Activated CD4-positive, alpha-beta memory T cell treated with anti-CD3 and anti-CD28 coated beads for 36 hours (primary cell): ENCODE data around the gene TOLLIP. TPM values are rescaled to one million over a fixed set of nuclear protein-coding genes. Genes with fewer than 3 reads are reported as not detected.

Experiments used
- CTCF ChIA-PET: fragments of 350-600 bp; sonication (Branson Sonifier 250); formaldehyde crosslinking; loops from one replicate; lab custom pipeline; 2021; ENCODE audit warnings: antibody characterized with exemption, inconsistent platforms; lab: Charles Lee
- POLR2A ChIA-PET: fragments of 350-600 bp; sonication (Branson Sonifier 250); formaldehyde crosslinking; loops from one replicate; lab custom pipeline; 2021; ENCODE audit warnings: antibody characterized with exemption; lab: Charles Lee
- DNase-seq: peaks from one replicate; pipeline ENCODE4 v3.0.0-alpha.2; 2020
- H3K27ac Mint-ChIP-seq: one replicate; pipeline ENCODE4 v1.8.0; 2021; ENCODE audit warnings: mixed read lengths
- H3K27me3 Mint-ChIP-seq: one replicate; pipeline ENCODE4 v1.8.0; 2021; ENCODE audit warnings: mixed read lengths
- H3K36me3 Mint-ChIP-seq: one replicate; pipeline ENCODE4 v1.8.0; 2021; ENCODE audit warnings: mixed read lengths
- H3K4me1 Mint-ChIP-seq: one replicate; pipeline ENCODE4 v1.8.0; 2021; ENCODE audit warnings: low read depth, mixed read lengths
- H3K4me3 Mint-ChIP-seq: one replicate; pipeline ENCODE4 v1.8.0; 2021; ENCODE audit warnings: mild to moderate bottlenecking, mixed read lengths
- H3K9me3 Mint-ChIP-seq: one replicate; pipeline ENCODE4 v1.8.0; 2021; ENCODE audit warnings: mixed read lengths
- intact Hi-C: fragments of 100-400 bp; cut with micrococcal nuclease; formaldehyde crosslinking; loops from one replicate; pipeline ENCODE4 v1.15.1; 2023
- total RNA-seq, 2 experiments: library from RNA; stranded (reverse); gene quantifications; one replicate each; pipeline ENCODE4 v1.2.3, GENCODE V29; 2021

Gene TOLLIP
- total RNA-seq, 2 experiments from 2014 or later = 30.0 to 32.1 TPM

- H3K9me3 Mint-ChIP-seq = peaks cover 8% of the 10 kb centered on the region
- peak; percentile 6 for DNase-seq
- POLR2A ChIA-PET = no interaction called here
- no peak overlapping the region for H3K27ac Mint-ChIP-seq
- CTCF ChIA-PET = no interaction called here
- H3K4me3 Mint-ChIP-seq = no peak overlapping the region
- peaks cover 8% of the 10 kb centered on the region for H3K4me1 Mint-ChIP-seq
- peaks cover 2% of the 10 kb centered on the region for H3K27me3 Mint-ChIP-seq
- no peaks in the 10 kb centered on the region for H3K36me3 Mint-ChIP-seq
- intact Hi-C loops = no loop called here
Observed at GRCh38 chr11:1340111-1340510, 30.7 kb upstream of the TOLLIP start.

GRCh38 chr11:1339066-1339675 is 29.7 kb upstream of the TOLLIP start:
- H3K36me3 Mint-ChIP-seq = no peaks in the 10 kb centered on the region
- H3K27me3 Mint-ChIP-seq = peaks cover 2% of the 10 kb centered on the region
- peaks cover 9% of the 10 kb centered on the region for H3K4me1 Mint-ChIP-seq
- DNase-seq = peak; percentile 8
- ChIA-PET POLR2A (no interaction called here), CTCF (no interaction called here)
- H3K9me3 Mint-ChIP-seq = peaks cover 8% of the 10 kb centered on the region
- intact Hi-C loops = no loop called here
- no peak overlapping the region for H3K27ac Mint-ChIP-seq
- H3K4me3 Mint-ChIP-seq = no peak overlapping the region

- CTCF ChIA-PET = no interaction called here
- Mint-ChIP-seq H3K4me1 (peaks cover 9% of the 10 kb centered on the region), H3K36me3 (no peaks in the 10 kb centered on the region), H3K4me3 (no peak overlapping the region), H3K27ac (no peak overlapping the region), H3K27me3 (peaks cover 2% of the 10 kb centered on the region), H3K9me3 (peaks cover 8% of the 10 kb centered on the region)
- POLR2A ChIA-PET = no interaction called here
- DNase-seq = peak; percentile 9
- intact Hi-C loops = no loop called here
Observed at GRCh38 chr11:1338201-1339065, 29.0 kb upstream of the TOLLIP start.

- ChIA-PET POLR2A (no interaction called here), CTCF (no interaction called here)
- DNase-seq = peak; percentile 8
- H3K9me3 Mint-ChIP-seq = peaks cover 8% of the 10 kb centered on the region
- H3K4me3 Mint-ChIP-seq = peak overlapping the region; percentile 17
- H3K36me3 Mint-ChIP-seq = no peaks in the 10 kb centered on the region
- intact Hi-C loops = loop anchor here (2.0 kb wide), 2 partner anchors 51 to 75 kb away; partner anchors contain the start of gene BRSK2
- H3K4me1 Mint-ChIP-seq = peaks cover 9% of the 10 kb centered on the region
- H3K27ac Mint-ChIP-seq = no peak overlapping the region
- H3K27me3 Mint-ChIP-seq = peaks cover 2% of the 10 kb centered on the region
Observed at GRCh38 chr11:1337647-1338007, 28.2 kb upstream of the TOLLIP start.

GRCh38 chr11:1336836-1337646 is 27.6 kb upstream of the TOLLIP start:
- intact Hi-C loops = loop anchor here (2.0 kb wide), 2 partner anchors 52 to 74 kb away; partner anchors contain the start of gene BRSK2
- CTCF ChIA-PET = no interaction called here
- POLR2A ChIA-PET = no interaction called here
- no peak overlapping the region for H3K4me3 Mint-ChIP-seq
- H3K4me1 Mint-ChIP-seq = peaks cover 9% of the 10 kb centered on the region
- no peak overlapping the region for H3K27ac Mint-ChIP-seq
- peaks cover 2% of the 10 kb centered on the region for H3K27me3 Mint-ChIP-seq
- H3K36me3 Mint-ChIP-seq = no peaks in the 10 kb centered on the region
- peak; percentile 44 for DNase-seq
- peaks cover 8% of the 10 kb centered on the region for H3K9me3 Mint-ChIP-seq

- intact Hi-C loops = loop anchor here (2.0 kb wide), 2 partner anchors 53 to 73 kb away; partner anchors contain the start of gene BRSK2
- DNase-seq = peak; percentile 69
- no peaks in the 10 kb centered on the region for H3K36me3 Mint-ChIP-seq
- peak overlapping the region; percentile 71 for H3K4me3 Mint-ChIP-seq
- H3K4me1 Mint-ChIP-seq = peaks cover 9% of the 10 kb centered on the region
- H3K27ac Mint-ChIP-seq = peak overlapping the region; percentile 66
- CTCF ChIA-PET = interaction anchor here (1.2 kb wide), 1 partner anchor 25 kb away, joined by 3 read pairs; no protein-coding TSS in a partner anchor
- POLR2A ChIA-PET = interaction anchor here (1.5 kb wide), 1 partner anchor 73 kb away, joined by 4 read pairs; no protein-coding TSS in a partner anchor
- peaks cover 8% of the 10 kb centered on the region for H3K9me3 Mint-ChIP-seq
- H3K27me3 Mint-ChIP-seq = peaks cover 2% of the 10 kb centered on the region
Observed at GRCh38 chr11:1335811-1336761, 26.7 kb upstream of the TOLLIP start.

GRCh38 chr11:1335264-1335810 is 25.9 kb upstream of the TOLLIP start:
- ChIA-PET CTCF (interaction anchor here (1.2 kb wide), 1 partner anchor 24 kb away, joined by 3 read pairs; no protein-coding TSS in a partner anchor), POLR2A (interaction anchor here (1.5 kb wide), 1 partner anchor 73 kb away, joined by 4 read pairs; no protein-coding TSS in a partner anchor)
- Mint-ChIP-seq H3K9me3 (peaks cover 8% of the 10 kb centered on the region), H3K27ac (peak overlapping the region; percentile 43), H3K4me3 (peak overlapping the region; percentile 71), H3K4me1 (peaks cover 12% of the 10 kb centered on the region), H3K27me3 (peaks cover 2% of the 10 kb centered on the region), H3K36me3 (no peaks in the 10 kb centered on the region)
- intact Hi-C loops = no loop called here
- peak; percentile 7 for DNase-seq

GRCh38 chr11:1333860-1334259 is 24.4 kb upstream of the TOLLIP start:
- ChIA-PET POLR2A (no interaction called here), CTCF (interaction anchor here (1.0 kb wide), 1 partner anchor 23 kb away, joined by 3 read pairs; no protein-coding TSS in a partner anchor)
- H3K27ac Mint-ChIP-seq = no peak overlapping the region
- no peak overlapping the region for H3K4me3 Mint-ChIP-seq
- peak; percentile 3 for DNase-seq
- H3K36me3 Mint-ChIP-seq = no peaks in the 10 kb centered on the region
- peaks cover 12% of the 10 kb centered on the region for H3K4me1 Mint-ChIP-seq
- H3K9me3 Mint-ChIP-seq = peaks cover 8% of the 10 kb centered on the region
- peaks cover 2% of the 10 kb centered on the region for H3K27me3 Mint-ChIP-seq
- intact Hi-C loops = no loop called here

GRCh38 chr11:1333091-1333772 is 23.8 kb upstream of the TOLLIP start:
- Mint-ChIP-seq H3K27me3 (peaks cover 4% of the 10 kb centered on the region), H3K9me3 (peaks cover 9% of the 10 kb centered on the region), H3K4me3 (no peak overlapping the region), H3K36me3 (peaks cover under 1% of the 10 kb centered on the region), H3K27ac (no peak overlapping the region), H3K4me1 (peaks cover 12% of the 10 kb centered on the region)
- ChIA-PET POLR2A (no interaction called here), CTCF (interaction anchor here (1.0 kb wide), 1 partner anchor 22 kb away, joined by 3 read pairs; no protein-coding TSS in a partner anchor)
- no peak for DNase-seq
- intact Hi-C loops = no loop called here

- H3K27me3 Mint-ChIP-seq = peaks cover 6% of the 10 kb centered on the region
- CTCF ChIA-PET = interaction anchor here (1.2 kb wide), 1 partner anchor 21 kb away, joined by 4 read pairs; the partner anchor contains the start of gene TOLLIP
- peaks cover 12% of the 10 kb centered on the region for H3K4me1 Mint-ChIP-seq
- POLR2A ChIA-PET = no interaction called here
- peaks cover 20% of the 10 kb centered on the region for H3K9me3 Mint-ChIP-seq
- H3K4me3 Mint-ChIP-seq = no peak overlapping the region
- intact Hi-C loops = loop anchor here (2.0 kb wide), 1 partner anchor 22 kb away; the partner anchor contains the start of gene TOLLIP
- H3K36me3 Mint-ChIP-seq = peaks cover 10% of the 10 kb centered on the region
- H3K27ac Mint-ChIP-seq = peak overlapping the region; percentile 6
- DNase-seq = peak; percentile 72
Observed at GRCh38 chr11:1330473-1330872, 21.0 kb upstream of the TOLLIP start.
